ENCODE data around the gene UMOD.

UMOD gene

DNA sequence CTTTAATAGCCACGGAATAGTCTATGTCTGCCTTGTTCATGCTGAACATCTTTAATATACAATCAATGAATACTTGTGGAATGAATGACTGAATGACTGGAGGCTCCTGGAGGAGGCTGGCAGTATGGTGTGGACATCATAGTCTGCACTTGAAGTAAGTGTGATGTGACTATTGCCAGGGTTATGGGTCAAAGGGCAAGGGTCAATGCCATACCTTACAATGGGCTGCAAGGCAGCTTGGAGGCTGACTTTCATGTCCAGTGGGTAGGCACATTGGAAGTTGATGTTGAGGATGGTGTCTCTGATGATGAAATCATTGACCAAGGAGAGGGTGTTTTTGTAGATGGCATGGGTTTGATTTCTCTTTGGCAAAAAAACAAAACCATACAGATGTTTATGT lies 33.1 kb downstream of the UMOD start:
- Histone ChIP-seq H3K27ac (ENCODE audit: low read length) (no peak overlapping the region), H4K20me1 (ENCODE audit: insufficient read depth, low read length) (no peaks in the 10 kb centered on the region), H3K27me3 (ENCODE audit: low read depth, low read length) (peaks cover 48% of the 10 kb centered on the region; the same call in 1 of the 2 replicates), H3K79me2 (ENCODE audit: low read length) (no peaks in the 10 kb centered on the region), H3K9me3 (ENCODE audit: insufficient read depth, low read length) (no peaks in the 10 kb centered on the region), H3K36me3 (replicated peaks; ENCODE audit: low read depth, low read length) (no peaks in the 10 kb centered on the region), H3K9ac (ENCODE audit: low read length) (no peak overlapping the region), H2AFZ (ENCODE audit: low read depth, low read length) (no peak overlapping the region), H3K4me2 (ENCODE audit: low read length) (no peak overlapping the region), H3K4me1 (ENCODE audit: low read length) (no peaks in the 10 kb centered on the region), H3K4me3 (ENCODE audit: low read length) (no peak overlapping the region)
- no peak for TF ChIP-seq EZH2phosphoT487 (IDR thresholded peaks at IDR 0.05; ENCODE audit: low read depth)
- TF ChIP-seq, protein P1, sequence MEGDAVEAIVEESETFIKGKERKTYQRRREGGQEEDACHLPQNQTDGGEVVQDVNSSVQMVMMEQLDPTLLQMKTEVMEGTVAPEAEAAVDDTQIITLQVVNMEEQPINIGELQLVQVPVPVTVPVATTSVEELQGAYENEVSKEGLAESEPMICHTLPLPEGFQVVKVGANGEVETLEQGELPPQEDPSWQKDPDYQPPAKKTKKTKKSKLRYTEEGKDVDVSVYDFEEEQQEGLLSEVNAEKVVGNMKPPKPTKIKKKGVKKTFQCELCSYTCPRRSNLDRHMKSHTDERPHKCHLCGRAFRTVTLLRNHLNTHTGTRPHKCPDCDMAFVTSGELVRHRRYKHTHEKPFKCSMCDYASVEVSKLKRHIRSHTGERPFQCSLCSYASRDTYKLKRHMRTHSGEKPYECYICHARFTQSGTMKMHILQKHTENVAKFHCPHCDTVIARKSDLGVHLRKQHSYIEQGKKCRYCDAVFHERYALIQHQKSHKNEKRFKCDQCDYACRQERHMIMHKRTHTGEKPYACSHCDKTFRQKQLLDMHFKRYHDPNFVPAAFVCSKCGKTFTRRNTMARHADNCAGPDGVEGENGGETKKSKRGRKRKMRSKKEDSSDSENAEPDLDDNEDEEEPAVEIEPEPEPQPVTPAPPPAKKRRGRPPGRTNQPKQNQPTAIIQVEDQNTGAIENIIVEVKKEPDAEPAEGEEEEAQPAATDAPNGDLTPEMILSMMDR (IDR thresholded peaks at IDR 0.05; ENCODE audit: low read depth, low read length): no peak

DNA sequence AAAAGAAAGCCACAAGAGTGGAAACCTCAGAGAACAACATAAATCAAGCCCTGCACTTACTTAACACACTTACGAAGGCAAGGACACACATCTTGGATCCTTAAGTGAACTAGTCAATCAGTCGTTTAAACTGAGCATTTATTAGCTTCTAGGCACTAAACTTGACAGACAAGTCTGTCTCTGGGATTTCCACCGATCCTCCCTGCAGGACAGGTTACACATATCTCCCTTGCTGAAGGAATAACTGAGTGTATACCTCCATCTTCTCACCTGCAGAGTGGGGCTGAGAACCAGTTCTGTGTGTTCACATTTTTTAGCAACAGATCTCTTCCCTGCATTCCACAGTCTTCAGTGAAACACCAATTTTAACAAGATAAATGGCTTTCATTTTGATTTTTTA lies 34.1 kb downstream of the UMOD start:
- no peaks in the 10 kb centered on the region for H3K4me1 ChIP-seq (ENCODE audit: low read length)
- no peaks in the 10 kb centered on the region for H3K36me3 ChIP-seq (replicated peaks; ENCODE audit: low read depth, low read length)
- H3K4me2 ChIP-seq (ENCODE audit: low read length): no peak overlapping the region
- H2AFZ ChIP-seq (ENCODE audit: low read depth, low read length): no peak overlapping the region
- H3K27me3 ChIP-seq (ENCODE audit: low read depth, low read length): peaks cover 49% of the 10 kb centered on the region; the same call in 1 of the 2 replicates
- H3K9ac ChIP-seq (ENCODE audit: low read length): no peak overlapping the region
- no peak overlapping the region for H3K4me3 ChIP-seq (ENCODE audit: low read length)
- no peaks in the 10 kb centered on the region for H3K9me3 ChIP-seq (ENCODE audit: insufficient read depth, low read length)
- TF ChIP-seq, protein P1 (IDR thresholded peaks at IDR 0.05; ENCODE audit: low read depth, low read length): no peak
- H4K20me1 ChIP-seq (ENCODE audit: insufficient read depth, low read length): no peaks in the 10 kb centered on the region
- no peak overlapping the region for H3K27ac ChIP-seq (ENCODE audit: low read length)
- no peaks in the 10 kb centered on the region for H3K79me2 ChIP-seq (ENCODE audit: low read length)

- no peaks in the 10 kb centered on the region for H3K4me1 ChIP-seq (ENCODE audit: low read length)
- H3K9ac ChIP-seq (ENCODE audit: low read length): no peak overlapping the region
- no peaks in the 10 kb centered on the region for H3K9me3 ChIP-seq (ENCODE audit: insufficient read depth, low read length)
- H2AFZ ChIP-seq (ENCODE audit: low read depth, low read length): no peak overlapping the region
- no peaks in the 10 kb centered on the region for H3K36me3 ChIP-seq (replicated peaks; ENCODE audit: low read depth, low read length)
- H3K4me3 ChIP-seq (ENCODE audit: low read length): no peak overlapping the region
- H3K79me2 ChIP-seq (ENCODE audit: low read length): no peaks in the 10 kb centered on the region
- no peak overlapping the region for H3K27ac ChIP-seq (ENCODE audit: low read length)
- no peak overlapping the region for H3K4me2 ChIP-seq (ENCODE audit: low read length)
- H4K20me1 ChIP-seq (ENCODE audit: insufficient read depth, low read length): no peaks in the 10 kb centered on the region
- no peak for TF ChIP-seq EZH2phosphoT487 (IDR thresholded peaks at IDR 0.05; ENCODE audit: low read depth)
- TF ChIP-seq, protein P1 (IDR thresholded peaks at IDR 0.05; ENCODE audit: low read depth, low read length): no peak
- peaks cover 48% of the 10 kb centered on the region; the same call in 1 of the 2 replicates for H3K27me3 ChIP-seq (ENCODE audit: low read depth, low read length)
Measured at GRCh38 chr16:20318006-20318405, 34.5 kb downstream of the UMOD start.

GRCh38 chr16:20317117-20317516 lies 35.4 kb downstream of the UMOD start:
- Histone ChIP-seq H4K20me1 (ENCODE audit: insufficient read depth, low read length) (no peaks in the 10 kb centered on the region), H2AFZ (ENCODE audit: low read depth, low read length) (no peak overlapping the region), H3K36me3 (replicated peaks; ENCODE audit: low read depth, low read length) (no peaks in the 10 kb centered on the region), H3K27ac (ENCODE audit: low read length) (no peak overlapping the region), H3K9me3 (ENCODE audit: insufficient read depth, low read length) (no peaks in the 10 kb centered on the region), H3K4me3 (ENCODE audit: low read length) (no peak overlapping the region), H3K4me1 (ENCODE audit: low read length) (no peaks in the 10 kb centered on the region), H3K79me2 (ENCODE audit: low read length) (no peaks in the 10 kb centered on the region), H3K27me3 (ENCODE audit: low read depth, low read length) (peaks cover 43% of the 10 kb centered on the region; the same call in 1 of the 2 replicates), H3K4me2 (ENCODE audit: low read length) (no peak overlapping the region), H3K9ac (ENCODE audit: low read length) (no peak overlapping the region)
- TF ChIP-seq EZH2phosphoT487 (IDR thresholded peaks at IDR 0.05; ENCODE audit: low read depth): no peak
- TF ChIP-seq, protein P1 (IDR thresholded peaks at IDR 0.05; ENCODE audit: low read depth, low read length): no peak
